Activated naive CD8-positive, alpha-beta T cell treated with anti-CD3 and anti-CD28 coated beads, Interleukin-2, amount 10 ng/mL, durations not matched to agents 7 days and 5 days (primary cell): ENCODE measurements around the gene TAOK2. TPM values are rescaled to one million over a fixed set of nuclear protein-coding genes. Genes with fewer than 3 reads are reported as not detected.
A peak's percentile ranks its signal among the peaks of the same experiment; 100 is the strongest.
"Not testable (repeated sequence)": the region's sequence is repeated elsewhere in the genome, so short reads cannot be mapped to it uniquely, and the experiment has no call there.

Experiments used
- ATAC-seq: fragments of 150-1000 bp; cut with Tn5 transposase; one replicate; pipeline ENCODE4 v1.10.0; 2021; ENCODE audit warnings: low read depth, moderate library complexity
- POLR2A ChIA-PET: fragments of 350-600 bp; sonication (Branson Sonifier 250); formaldehyde crosslinking; loops from one replicate; lab custom pipeline; 2021; ENCODE audit warnings: antibody characterized with exemption; lab: Charles Lee
- DNase-seq: peaks from one replicate; pipeline ENCODE4 v3.0.0; 2021
- H3K27ac Mint-ChIP-seq: one replicate; pipeline ENCODE4 v1.8.0; 2022; ENCODE audit warnings: mild to moderate bottlenecking, mixed read lengths
- H3K27me3 Mint-ChIP-seq: one replicate; pipeline ENCODE4 v1.8.0; 2022; ENCODE audit warnings: mild to moderate bottlenecking, moderate library complexity, mixed read lengths
- H3K36me3 Mint-ChIP-seq: one replicate; pipeline ENCODE4 v1.8.0; 2021; ENCODE audit warnings: mild to moderate bottlenecking, mixed read lengths
- H3K4me1 Mint-ChIP-seq: one replicate; pipeline ENCODE4 v1.8.0; 2021; ENCODE audit warnings: mixed read lengths
- H3K4me3 Mint-ChIP-seq: one replicate; pipeline ENCODE4 v1.8.0; 2022; ENCODE audit warnings: mild to moderate bottlenecking, moderate library complexity, mixed read lengths
- H3K9me3 Mint-ChIP-seq: one replicate; pipeline ENCODE4 v1.8.0; 2021; ENCODE audit warnings: mixed read lengths
- total RNA-seq, 2 experiments: library from RNA; stranded (reverse); gene quantifications; one replicate each; pipeline ENCODE4 v1.2.3, GENCODE V29; 2021

The TAOK2 gene
- total RNA-seq, 2 experiments from 2014 or later, result 51.6 to 53.4 TPM

DNA sequence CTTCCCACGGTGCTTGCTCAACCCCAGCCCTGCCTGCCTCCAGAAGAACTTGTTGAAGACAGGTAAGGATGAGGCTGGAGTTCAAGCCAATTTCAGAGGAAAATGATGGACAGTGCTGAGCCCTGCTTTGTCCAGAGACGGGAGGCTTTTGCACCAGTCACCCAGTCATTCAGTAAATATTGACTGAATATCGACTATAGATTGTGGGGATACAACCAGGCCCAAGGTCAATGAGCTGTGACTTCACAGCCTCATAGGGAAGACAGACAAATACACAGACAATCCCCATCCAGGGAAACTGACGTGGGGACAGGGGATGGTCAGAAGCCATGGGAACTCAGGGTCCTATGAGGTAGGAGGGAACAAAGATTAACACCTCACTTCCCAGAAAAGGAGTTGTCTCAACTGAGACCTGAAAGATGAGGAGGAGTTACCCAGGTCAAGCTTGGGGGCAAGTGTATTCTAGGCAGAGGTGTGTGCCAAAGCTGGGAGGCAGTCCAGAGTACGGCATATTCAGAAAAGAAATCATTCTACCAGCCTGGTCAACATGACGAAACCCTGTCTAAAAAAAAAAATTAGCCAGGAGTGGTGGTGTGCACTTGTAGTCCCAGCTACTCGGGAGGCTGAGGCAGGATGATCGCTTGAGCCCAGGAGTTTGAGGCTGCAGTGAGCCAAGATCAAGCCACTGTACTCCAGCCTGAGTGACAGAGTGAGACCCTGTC, 43.0 kb downstream of the TAOK2 start:
- no peaks in the 10 kb centered on the region for H3K36me3 Mint-ChIP-seq
- H3K27me3 Mint-ChIP-seq, result peaks cover 20% of the 10 kb centered on the region
- H3K4me1 Mint-ChIP-seq, result peaks cover 10% of the 10 kb centered on the region
- no peak for ATAC-seq
- H3K27ac Mint-ChIP-seq, result no peak overlapping the region
- POLR2A ChIA-PET, result no interaction called here
- H3K4me3 Mint-ChIP-seq, result no peak overlapping the region
- no peak for DNase-seq
- H3K9me3 Mint-ChIP-seq, result no peaks in the 10 kb centered on the region

DNA sequence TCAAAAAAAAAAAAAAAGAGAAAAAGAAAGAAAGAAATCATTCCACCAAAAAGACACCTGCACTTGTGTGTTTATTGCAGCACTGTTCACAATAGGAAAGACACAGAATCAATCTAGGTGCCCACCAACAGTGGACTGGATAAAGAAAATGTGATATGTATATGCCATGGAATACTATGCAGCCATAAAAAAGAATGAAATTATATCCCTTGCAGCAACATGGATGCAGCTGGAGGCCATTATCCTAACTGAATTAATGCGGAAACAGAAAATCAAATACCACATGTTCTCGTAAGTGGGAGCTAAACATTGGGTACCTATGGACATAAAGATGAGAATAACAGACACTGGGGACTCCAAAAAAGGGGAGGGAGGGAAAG, 43.6 kb downstream of the TAOK2 start:
- Mint-ChIP-seq H3K4me3 (no peak overlapping the region), H3K27me3 (peaks cover 14% of the 10 kb centered on the region), H3K9me3 (no peaks in the 10 kb centered on the region), H3K4me1 (peaks cover 7% of the 10 kb centered on the region), H3K36me3 (no peaks in the 10 kb centered on the region), H3K27ac (no peak overlapping the region)
- ATAC-seq (no peak), DNase-seq (no peak)
- POLR2A ChIA-PET, result no interaction called here

DNA sequence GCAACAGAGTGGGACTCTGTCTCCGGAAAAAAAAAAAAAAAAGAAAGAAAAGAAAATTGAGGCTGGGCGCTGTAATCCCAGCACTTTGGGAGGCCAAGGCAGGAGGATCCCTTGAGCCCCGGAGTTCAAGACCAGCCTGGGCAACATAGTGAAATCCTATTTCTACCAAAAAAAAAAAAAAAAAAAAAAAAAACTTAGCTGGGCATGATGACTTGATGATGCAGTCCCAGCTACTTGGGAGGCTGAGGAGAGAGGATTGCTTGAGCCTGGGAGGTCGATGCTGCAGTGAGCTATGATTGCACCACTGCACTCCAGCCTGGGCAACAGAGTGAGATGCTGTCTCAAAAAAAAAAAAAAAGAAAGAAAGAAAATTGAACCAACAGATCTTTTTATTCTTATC, 44.3 kb downstream of the TAOK2 start:
- not testable (repeated sequence) for H3K9me3 Mint-ChIP-seq, H3K4me3 Mint-ChIP-seq, DNase-seq, ATAC-seq, H3K4me1 Mint-ChIP-seq, H3K36me3 Mint-ChIP-seq, H3K27me3 Mint-ChIP-seq, H3K27ac Mint-ChIP-seq
- POLR2A ChIA-PET, result interaction anchor here (0.7 kb wide), 2 partner anchors 12 to 198 kb away, joined by 3 to 9 read pairs; partner anchors contain the start of gene MVP

DNA sequence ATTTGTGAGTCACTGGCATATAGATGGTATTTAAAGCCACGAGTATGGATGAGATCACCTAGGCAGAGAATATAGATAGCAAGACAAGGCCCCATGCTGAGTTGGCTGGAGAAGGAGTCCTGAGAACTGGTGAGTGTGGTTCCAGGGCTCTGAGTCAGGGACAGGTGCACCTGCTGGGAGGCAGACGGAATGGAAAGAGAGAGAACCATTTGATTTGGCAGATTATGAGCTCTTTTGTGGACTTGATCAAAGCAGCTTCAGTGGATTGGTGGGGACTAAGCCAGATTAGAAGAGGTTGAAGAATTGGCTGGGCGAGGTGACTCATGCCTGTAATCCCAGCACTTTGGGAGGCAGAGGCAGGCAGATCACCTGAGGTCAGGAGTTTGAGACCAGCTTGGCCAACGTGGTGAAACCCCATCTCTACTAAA, 45.1 kb downstream of the TAOK2 start:
- Mint-ChIP-seq H3K9me3 (no peaks in the 10 kb centered on the region), H3K4me1 (peaks cover 7% of the 10 kb centered on the region), H3K27ac (no peak overlapping the region), H3K4me3 (no peak overlapping the region), H3K27me3 (peaks cover 5% of the 10 kb centered on the region), H3K36me3 (no peaks in the 10 kb centered on the region)
- POLR2A ChIA-PET, result no interaction called here
- no peak for ATAC-seq
- no peak for DNase-seq

DNA sequence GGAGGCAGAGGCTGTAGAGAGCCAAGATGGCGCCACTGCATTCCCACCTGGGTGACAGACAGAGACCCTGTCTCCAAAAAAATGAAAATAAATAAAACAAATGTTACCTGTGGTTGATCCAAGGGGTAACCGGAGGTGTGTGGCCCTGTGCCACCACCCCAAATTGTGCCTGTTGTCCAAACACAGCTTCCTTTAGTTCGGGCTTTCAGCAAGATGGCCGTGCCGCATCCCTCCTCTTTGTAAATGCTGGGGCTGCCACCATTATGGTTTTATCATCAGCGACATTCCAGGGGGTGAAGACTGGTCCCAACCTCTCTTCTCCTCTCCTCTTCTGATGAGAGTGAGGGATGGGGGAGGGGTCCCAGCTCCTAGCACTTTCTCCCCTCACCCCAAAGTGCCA, 49.2 kb downstream of the TAOK2 start, which contains the start of gene C16orf92:
TSS of gene C16orf92 (plus strand) at position 312 of the 400 bp plus-strand sequence. CDS start 143 bp downstream, outside the sequence.
- Mint-ChIP-seq H3K27me3 (peaks cover 14% of the 10 kb centered on the region), H3K4me1 (peaks cover 9% of the 10 kb centered on the region), H3K4me3 (no peak within 1 kb of the TSS), H3K36me3 (no peaks in the 10 kb centered on the region), H3K27ac (no peak within 1 kb of the TSS), H3K9me3 (no peaks in the 10 kb centered on the region)
- POLR2A ChIA-PET, result no interaction called here
- ATAC-seq, result no peak
- no peak for DNase-seq

DNA sequence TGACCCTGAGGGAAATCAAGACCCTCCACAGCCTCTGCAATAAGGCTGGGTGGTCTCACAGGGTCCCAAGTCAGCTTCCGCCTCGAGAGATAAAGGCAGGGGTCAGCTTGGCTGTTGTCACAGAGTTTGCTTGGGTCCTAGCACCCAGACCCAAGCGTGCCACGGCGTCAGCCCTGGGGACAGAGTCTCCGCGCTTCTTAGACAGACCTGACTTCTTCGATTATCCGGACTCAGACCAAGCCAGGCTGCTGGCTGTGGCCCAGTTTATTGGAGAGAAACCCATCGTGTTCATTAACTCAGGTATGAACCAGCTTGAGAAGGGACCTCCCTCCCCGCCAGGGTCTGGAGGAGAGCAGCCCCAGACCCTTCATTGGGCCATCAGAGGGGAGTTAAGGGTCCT, 49.9 kb downstream of the TAOK2 start:
- POLR2A ChIA-PET, result interaction anchor here (0.5 kb wide), 1 partner anchor 262 kb away, joined by 4 read pairs; no protein-coding TSS in a partner anchor
- H3K36me3 Mint-ChIP-seq, result no peaks in the 10 kb centered on the region
- no peak for ATAC-seq
- H3K9me3 Mint-ChIP-seq, result no peaks in the 10 kb centered on the region
- H3K4me3 Mint-ChIP-seq, result no peak overlapping the region
- peaks cover 9% of the 10 kb centered on the region for H3K4me1 Mint-ChIP-seq
- DNase-seq, result no peak
- peaks cover 18% of the 10 kb centered on the region for H3K27me3 Mint-ChIP-seq
- H3K27ac Mint-ChIP-seq, result no peak overlapping the region

DNA sequence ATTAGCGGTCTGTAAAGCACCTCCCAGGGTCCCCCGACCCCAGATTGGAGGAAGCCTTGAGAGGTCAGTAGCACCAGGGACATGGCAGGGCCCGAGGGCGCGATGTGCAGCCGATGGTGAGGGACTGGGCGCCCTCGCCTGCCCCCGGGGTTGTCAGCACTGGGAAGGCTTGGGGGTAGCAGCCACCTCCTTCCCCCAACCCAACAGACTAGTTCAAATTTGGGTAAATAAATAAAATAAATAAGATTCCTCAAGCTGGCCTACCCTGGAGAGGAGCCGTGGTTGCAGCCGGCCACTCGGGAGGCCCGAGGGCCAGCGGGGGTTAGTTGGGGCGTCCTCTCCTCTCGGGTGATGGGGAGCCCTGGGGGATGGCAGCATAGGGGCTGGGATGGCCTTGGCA, 50.8 kb downstream of the TAOK2 start:
- ATAC-seq (no peak), DNase-seq (no peak)
- H3K4me1 Mint-ChIP-seq, result peaks cover 9% of the 10 kb centered on the region
- H3K27ac Mint-ChIP-seq, result no peak overlapping the region
- H3K4me3 Mint-ChIP-seq, result no peak overlapping the region
- H3K36me3 Mint-ChIP-seq, result no peaks in the 10 kb centered on the region
- H3K9me3 Mint-ChIP-seq, result no peaks in the 10 kb centered on the region
- POLR2A ChIA-PET, result no interaction called here
- peaks cover 24% of the 10 kb centered on the region for H3K27me3 Mint-ChIP-seq

DNA sequence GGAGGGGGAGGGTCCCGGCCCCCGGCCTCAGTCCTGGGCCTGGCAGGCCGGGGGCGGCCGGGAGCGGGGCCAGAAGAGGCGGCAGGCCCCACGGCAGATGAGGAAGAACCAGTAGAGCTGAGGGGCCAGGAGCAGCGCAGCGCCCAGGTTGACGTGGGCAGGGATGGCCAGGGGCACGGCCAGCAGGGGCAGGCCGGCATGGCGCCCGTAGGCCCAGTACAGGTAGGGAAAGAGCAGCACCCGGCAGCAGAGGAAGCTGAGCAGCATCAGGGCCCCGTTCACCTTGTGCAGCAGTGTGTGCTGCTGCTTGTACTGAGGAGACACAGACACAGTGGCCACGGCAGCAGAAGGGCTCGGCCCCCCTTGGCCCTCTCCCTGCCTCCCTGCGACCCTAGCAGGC, 51.5 kb downstream of the TAOK2 start:
- peaks cover 32% of the 10 kb centered on the region for H3K27me3 Mint-ChIP-seq

DNA sequence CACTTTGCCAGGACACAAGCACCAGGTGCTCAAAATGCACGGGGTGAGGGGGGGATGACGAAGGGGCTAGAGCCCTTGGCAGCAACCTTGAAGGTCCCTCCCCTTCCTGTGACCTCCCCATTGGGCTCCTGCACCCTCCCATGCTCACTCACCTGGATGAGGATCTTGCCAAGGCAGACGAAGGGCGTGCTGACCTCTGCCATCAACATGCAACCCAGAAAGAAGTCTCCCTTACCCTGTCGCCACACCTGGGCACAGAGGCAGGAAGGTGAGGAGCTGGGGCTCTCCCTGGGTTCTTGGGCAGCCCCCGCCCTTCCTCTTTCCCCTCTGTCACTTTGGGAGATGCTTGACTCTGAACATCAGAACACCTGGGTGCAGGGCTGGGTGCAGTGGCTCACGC, 51.9 kb downstream of the TAOK2 start:
- no peak for DNase-seq
- Mint-ChIP-seq H3K27me3 (peaks cover 35% of the 10 kb centered on the region), H3K4me3 (no peak overlapping the region), H3K27ac (no peak overlapping the region), H3K4me1 (peaks cover 8% of the 10 kb centered on the region), H3K9me3 (no peaks in the 10 kb centered on the region), H3K36me3 (no peaks in the 10 kb centered on the region)
- POLR2A ChIA-PET, result no interaction called here
- no peak for ATAC-seq

More for the DNA sequence above, 51.5 kb downstream of the TAOK2 start:
- ATAC-seq (no peak), DNase-seq (no peak)
- H3K4me3 Mint-ChIP-seq, result no peak overlapping the region
- H3K9me3 Mint-ChIP-seq, result no peaks in the 10 kb centered on the region
- POLR2A ChIA-PET, result no interaction called here
- H3K4me1 Mint-ChIP-seq, result peaks cover 9% of the 10 kb centered on the region
- no peak overlapping the region for H3K27ac Mint-ChIP-seq
- no peaks in the 10 kb centered on the region for H3K36me3 Mint-ChIP-seq

DNA sequence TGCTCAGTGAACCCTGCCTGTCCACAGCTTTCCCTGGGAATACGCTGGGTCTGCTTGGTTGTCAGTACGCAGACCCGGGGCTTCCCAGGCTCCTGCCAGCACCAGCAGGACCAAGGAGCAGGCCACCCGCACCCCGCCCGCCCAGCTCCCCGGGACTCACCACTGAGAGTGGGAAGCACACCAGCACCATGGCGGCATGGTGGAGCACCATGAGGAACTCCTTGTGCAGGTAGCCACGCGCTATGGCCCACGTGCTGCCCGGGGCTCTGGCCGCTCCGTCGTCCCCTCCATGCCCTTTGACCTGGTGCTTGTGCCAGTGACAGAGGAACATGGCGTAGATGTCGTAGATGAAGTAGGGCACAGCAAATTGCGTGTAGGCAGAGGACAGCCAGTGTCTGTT, 52.8 kb downstream of the TAOK2 start:
- DNase-seq, result no peak
- ATAC-seq, result no peak
- Mint-ChIP-seq H3K4me1 (peaks cover 2% of the 10 kb centered on the region), H3K9me3 (no peaks in the 10 kb centered on the region), H3K27ac (no peak overlapping the region), H3K36me3 (no peaks in the 10 kb centered on the region), H3K27me3 (peaks cover 40% of the 10 kb centered on the region), H3K4me3 (no peak overlapping the region)
- POLR2A ChIA-PET, result interaction anchor here (0.5 kb wide), 1 partner anchor 81 kb away, joined by 3 read pairs; no protein-coding TSS in a partner anchor

DNA sequence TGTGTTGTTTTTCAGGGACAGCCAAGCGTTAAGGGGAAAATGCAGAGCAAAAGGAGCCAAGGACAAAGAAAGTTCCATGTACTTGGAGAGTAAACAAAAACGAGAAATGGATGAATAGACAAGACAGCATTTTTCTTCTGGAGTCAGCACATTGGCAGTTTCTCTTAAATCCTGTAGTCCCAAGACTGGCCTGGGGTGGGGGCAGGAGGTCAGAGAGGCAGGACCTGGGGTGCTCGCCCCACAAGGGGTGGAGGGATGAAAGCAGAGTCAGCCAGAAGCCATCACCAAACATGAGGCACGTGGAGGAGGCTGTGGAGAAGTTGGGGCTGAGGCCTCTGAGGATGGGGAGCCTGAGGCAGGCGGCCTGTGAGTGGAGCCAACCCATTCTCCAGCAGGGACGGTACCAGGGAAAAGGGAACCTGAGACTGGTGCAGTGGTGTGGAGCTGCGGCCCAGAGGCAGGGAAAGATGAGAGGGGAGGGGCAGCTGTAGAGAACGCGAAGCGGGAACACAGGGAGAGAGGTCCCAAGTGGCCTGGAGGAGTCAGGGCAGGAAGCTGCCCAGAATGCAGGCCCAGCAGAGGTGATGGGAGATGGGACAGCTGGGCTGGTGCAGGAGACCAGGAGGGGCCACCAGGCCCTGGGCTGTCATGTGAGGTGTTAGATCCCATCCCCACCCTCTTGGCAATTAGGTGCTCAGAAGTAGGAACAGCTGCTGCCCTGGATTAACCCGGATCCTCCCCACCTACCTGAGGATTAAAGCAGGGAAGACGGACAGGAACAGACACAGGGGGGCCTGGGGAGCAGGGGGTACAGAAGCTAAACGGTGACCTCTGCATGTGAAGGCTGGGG, 54.1 kb downstream of the TAOK2 start:
- DNase-seq (no peak), ATAC-seq (no peak)
- Mint-ChIP-seq H3K9me3 (no peaks in the 10 kb centered on the region), H3K27ac (no peak overlapping the region), H3K36me3 (no peaks in the 10 kb centered on the region), H3K4me1 (peaks cover 6% of the 10 kb centered on the region), H3K27me3 (peaks cover 50% of the 10 kb centered on the region), H3K4me3 (no peak overlapping the region)
- POLR2A ChIA-PET, result interaction anchor here (0.5 to 0.8 kb wide), 3 partner anchors 9 to 448 kb away, joined by 3 read pairs; no protein-coding TSS in a partner anchor

DNA sequence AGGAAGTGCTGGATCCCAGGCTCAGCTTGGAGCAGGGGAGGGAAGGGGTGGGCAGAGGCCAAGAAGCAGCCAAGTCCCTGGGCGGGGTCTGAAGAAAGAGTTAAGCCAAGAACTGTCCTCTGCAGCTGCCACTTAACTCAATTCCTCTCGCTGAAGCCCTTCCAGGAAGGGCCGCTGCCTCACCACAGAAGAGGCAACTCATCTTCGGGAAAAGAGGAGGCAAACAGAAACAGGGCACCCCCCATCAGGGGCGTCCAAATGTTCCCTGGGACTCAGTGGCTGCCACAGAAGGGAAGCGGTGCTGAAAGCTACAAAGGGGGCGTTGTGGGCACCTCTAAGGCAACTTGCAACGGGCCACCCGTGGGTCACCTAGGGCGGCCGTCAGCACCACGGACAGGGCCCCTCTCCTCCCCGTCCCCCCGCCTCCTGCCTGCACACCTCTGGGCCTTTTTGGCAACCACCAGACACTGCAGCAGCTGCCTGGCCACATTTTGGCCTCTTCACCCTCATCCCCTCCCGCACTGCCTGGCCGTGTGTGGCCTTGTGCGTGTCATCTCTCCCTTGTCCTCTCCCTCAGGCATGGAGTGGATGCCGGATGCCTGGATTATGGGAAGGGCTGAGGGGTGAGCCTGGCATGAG, 54.9 kb downstream of the TAOK2 start:
- peak; percentile 63 for DNase-seq
- Mint-ChIP-seq H3K4me1 (peaks cover 6% of the 10 kb centered on the region), H3K27me3 (peaks cover 50% of the 10 kb centered on the region), H3K27ac (no peak overlapping the region), H3K36me3 (no peaks in the 10 kb centered on the region), H3K4me3 (no peak overlapping the region), H3K9me3 (no peaks in the 10 kb centered on the region)
- peak; percentile 47 for ATAC-seq
- POLR2A ChIA-PET, result interaction anchor here (0.8 kb wide), 1 partner anchor 8 kb away, joined by 3 read pairs; no protein-coding TSS in a partner anchor

DNA sequence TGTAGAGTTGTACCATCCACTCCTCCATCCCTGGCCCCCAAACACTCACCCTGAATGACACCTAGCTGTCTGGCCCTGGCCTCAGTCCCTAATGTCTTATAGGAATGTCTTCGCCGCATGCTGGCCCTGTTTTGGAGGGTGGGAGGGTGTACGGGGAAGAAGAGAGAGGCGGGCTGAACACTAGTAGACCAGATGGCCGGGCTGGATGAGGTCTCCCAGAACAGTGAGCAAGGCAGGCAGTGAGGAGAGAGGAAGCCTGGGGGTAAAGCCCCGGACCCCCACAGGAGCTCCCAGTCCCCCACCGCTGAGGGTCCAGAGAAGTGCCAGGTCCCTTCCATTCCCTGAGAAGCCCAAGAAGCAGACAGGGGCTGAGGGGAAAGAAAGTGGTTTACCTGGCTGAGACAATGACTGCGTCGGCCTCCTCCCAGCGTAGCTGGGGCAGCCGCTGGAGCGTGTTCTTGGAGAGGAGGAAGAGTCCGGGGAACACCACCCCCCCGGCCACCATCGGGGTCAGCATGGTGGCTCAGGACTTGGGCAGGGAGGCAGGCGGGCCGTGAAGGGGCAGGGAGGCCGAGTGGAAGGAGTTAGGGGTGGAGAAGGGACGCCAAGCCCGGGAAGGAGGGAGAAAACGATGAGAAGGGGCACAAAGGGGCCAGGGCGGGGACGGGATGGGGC, 56.5 kb downstream of the TAOK2 start:
- DNase-seq (no peak), ATAC-seq (no peak)
- Mint-ChIP-seq H3K36me3 (no peaks in the 10 kb centered on the region), H3K9me3 (no peaks in the 10 kb centered on the region), H3K27ac (no peak overlapping the region), H3K27me3 (peaks cover 52% of the 10 kb centered on the region), H3K4me1 (peaks cover 7% of the 10 kb centered on the region), H3K4me3 (no peak overlapping the region)
- POLR2A ChIA-PET, result no interaction called here
